SK-N-DZ (cell line): Measurements from ENCODE around the gene NT5DC3.
"Not testable (repeated sequence)": the region's sequence is repeated elsewhere in the genome, so short reads cannot be mapped to it uniquely, and the experiment has no call there.

Experiments
- DNase-seq: peaks from one replicate; pipeline ENCODE4 v3.0.0-alpha.2; 2015; ENCODE audit warnings: low spot score

The NT5DC3 gene

DNA sequence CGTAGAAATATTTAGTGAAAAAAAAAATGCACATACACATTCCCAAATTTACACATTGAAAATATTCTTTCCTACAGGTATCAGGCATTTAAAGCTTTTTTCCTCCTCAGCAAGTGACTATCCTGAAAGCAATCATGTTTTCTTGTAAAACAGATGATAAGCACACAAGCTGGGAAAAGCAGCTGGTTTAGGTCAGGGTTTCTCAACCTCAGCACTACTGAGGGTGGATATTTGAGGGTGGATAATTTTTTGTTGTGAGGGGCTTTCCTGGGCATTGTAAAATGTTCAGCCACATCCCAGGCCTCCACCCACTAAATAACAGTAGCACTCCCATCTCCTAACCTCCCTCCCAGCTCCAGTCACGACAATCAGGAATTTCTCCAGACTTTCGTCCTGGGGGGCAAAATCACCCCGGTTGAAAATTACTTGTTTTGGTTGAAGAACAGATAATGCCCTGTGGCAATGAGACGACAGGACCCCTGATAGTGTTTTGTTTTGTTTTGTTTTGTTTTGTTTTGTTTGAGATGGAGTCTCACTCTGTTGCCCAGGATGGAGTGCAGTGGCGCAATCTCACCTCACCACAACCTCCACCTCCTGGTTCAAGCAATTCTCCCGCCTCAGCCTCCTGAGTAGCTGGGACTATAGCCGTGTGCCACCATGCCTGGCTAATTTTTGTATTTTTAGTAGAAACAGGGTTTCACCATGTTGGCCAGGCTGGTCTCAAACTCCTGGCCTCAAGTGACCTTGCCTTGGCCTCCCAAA, 15.0 kb upstream of the NT5DC3 start:
- no peak for DNase-seq

DNA sequence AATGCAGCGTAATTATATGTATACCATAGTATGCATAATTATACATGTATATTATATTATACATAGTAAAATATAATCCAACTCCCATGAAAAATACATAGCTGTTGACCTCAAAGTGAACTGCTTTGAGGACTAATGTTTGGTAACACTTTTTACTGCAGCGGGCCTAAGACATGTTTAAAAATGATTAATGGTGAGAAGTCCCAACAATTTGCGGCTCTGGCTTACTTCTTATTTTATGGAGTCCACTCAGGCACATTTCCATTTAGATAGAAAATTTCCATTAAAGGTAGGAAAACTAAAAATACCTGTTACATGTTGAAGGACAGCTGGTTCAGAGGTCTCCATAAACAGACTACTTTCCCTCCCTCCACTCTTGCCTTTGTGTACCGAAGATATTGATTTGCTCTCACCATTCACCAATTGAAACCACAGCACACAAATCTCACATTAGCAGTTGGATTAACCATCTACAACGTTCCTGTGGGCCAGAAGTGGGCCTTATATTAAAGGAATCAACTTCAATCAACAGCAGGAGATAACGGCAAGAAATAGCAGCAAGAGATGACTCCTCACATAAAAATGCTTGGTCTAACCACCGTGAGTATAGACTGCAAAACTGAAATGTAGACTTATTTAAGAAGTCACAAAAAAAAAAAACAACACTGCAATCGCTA, 14.1 kb upstream of the NT5DC3 start:
- DNase-seq: no peak

DNA sequence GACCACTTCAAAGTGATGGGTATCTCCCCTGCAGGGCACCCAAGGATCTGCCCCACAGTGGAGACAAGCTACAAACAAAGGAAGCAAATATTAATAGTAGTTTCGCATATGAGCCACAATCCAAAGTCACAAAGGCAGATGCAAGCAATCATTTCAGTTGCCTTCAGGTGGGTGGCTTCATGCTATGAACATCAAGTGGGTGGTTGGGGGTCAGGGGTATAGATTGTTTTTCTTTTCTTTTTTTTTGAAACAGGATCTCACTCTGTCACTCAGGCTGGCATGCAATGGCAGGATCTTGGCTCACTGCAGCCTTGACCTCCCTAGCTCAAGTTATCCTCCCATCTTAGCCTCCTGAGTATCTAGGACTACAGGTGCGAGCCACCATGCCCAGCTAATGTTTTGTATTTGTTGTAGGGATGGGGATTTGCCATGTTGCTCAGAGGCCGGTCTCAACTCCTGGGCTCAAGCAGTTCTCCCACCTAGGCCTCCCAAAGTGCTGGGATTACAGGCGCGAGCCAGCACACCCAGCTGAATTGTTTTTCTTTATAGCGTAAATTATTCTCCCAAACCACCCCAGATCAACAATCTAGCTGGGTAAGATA, 13.4 kb upstream of the NT5DC3 start:
- DNase-seq: no peak

DNA sequence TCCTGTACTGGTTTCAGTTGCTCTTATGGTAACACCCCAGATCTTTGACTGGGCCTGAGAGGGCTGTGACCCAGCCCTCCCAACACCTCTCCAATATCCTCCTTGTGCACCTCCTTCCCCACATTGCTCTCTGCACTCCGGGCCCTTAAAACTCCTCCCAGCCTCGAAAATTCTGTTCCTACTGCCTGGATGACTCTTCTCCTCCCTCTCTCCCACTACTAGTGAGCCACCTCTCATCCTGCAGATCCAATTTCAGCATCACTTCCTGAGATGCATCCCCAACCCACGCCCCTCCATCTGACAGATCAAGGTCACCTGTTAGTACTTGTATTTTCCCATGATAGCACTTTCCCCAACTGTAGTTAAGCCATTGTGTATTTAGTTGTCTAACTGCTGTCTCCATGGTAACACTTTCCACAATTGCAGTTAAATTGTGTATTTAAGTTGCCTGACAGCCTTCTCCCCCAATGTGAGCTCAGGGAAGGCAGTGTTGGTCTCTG, 11.5 kb upstream of the NT5DC3 start:
- DNase-seq: no peak

DNA sequence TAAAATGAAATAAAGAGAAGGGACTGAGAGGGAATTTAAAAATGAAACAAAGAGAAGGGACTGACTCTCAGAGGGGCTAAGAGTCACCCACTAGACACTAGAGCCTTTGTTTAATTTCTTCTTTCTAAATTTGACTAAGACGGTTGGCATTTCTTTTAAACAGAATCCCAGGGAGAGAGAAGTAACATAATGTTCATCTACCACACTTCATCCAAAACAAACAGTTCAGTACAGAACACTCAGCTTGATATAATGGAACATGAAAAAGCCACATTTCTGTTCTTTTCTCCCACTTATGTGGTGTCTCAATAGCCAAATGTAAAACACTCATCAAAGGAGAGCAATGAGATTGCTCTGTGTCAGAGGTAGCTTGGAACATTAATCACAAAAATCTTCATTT, 10.1 kb upstream of the NT5DC3 start:
- DNase-seq: no peak

DNA sequence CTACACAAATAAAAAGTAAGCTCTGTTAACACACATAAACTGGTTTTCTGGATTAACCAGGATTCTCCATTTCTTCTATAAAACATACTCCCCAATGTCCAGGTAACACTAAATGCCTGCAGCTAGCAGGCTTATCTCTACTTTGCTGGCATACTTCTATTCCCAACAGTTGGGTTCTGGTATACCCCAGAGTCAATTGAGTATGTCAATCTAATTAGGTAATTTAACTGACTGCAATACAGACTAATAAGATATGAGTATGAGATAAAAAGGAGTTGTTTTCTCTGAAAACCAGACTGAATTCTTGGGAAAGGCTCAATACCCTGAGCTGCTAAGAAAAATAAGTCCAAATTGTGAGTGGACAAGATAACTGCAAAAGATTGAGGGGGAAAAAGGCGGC, 9.4 kb upstream of the NT5DC3 start:
- peak; percentile 76 for DNase-seq

DNA sequence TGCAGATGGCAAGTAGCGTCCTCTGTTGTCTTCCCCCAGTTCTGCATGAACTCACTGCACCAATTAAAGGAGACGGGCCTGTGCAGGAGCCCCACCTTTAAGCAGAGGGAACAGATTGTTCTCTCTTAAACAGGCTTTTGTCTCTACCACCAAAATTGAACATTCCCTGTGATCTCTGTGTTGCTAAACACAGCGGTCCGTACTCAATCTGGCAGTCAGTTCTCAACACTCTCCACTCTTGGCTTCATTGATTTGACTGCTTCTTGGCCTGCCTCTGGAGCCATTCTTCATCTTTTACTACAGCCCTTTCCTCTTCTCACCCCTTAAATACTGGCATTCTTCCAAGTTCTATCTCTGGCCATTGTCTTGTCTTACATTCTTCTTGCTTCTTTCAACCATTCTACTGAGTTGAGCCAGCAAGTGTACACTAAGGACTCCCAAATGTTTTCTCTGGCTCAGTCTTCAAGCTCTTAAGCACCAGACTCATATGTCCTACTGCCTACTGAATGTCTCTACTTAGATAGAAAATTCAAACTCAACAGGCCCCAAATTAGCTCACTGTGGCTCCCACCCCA, 8.0 kb upstream of the NT5DC3 start:
- DNase-seq: no peak

DNA sequence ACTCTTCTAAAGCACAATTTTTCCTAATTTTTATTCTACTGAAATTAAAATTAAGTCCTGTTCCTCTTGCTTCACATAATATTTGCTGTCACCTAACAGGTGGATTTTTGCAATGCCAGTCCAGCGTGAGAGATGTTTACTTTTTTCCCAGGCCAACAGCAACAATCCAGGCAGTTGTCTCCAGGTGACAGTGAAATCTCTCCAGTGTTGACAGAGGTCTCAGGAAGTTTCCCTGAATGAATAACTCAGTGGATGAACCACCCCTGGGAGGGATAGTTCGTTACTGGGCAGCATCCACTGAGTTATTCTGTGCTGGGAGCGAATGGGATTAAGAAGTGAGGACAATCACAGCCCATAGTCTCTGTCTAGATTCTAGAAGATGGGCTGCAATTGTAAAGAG, 7.1 kb upstream of the NT5DC3 start:
- no peak for DNase-seq

DNA sequence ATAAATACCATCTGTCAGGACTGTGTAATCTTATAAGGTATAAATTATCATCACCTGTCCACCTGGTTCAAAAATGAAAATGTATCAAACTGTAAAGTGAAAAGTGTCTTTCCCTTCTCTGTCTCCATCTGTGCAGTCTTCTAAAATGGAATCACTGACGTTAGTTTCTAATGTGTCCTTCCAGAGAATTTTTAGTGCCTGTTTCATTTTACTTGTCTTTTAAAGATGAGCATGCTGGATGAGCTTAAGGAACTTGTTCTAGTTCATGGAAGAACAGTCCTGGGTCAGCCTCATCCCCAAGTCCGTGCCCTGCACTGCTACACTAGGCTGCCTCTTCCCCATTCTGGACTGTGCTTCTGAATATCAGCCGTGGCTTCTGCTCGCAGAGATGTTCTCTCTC, 5.4 kb upstream of the NT5DC3 start:
- no peak for DNase-seq

DNA sequence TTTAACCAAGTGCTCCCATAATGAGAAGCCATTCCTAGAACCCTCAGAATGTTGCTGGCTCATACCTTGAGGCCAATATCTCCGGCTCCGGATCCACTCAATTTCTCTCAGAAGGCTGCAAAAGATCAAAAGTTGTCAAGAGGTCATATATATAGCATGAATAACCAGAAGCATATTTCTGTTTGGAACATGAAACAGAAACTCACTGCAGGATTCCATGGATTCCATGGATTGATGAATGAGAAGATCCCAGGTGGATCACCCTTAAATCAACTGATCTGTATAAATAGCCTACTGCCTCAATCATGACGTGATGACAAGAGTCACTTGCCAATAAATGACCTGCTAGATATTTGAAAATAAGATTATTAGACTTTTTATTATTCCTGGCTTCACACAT, 3.3 kb upstream of the NT5DC3 start:
- DNase-seq: no peak

DNA sequence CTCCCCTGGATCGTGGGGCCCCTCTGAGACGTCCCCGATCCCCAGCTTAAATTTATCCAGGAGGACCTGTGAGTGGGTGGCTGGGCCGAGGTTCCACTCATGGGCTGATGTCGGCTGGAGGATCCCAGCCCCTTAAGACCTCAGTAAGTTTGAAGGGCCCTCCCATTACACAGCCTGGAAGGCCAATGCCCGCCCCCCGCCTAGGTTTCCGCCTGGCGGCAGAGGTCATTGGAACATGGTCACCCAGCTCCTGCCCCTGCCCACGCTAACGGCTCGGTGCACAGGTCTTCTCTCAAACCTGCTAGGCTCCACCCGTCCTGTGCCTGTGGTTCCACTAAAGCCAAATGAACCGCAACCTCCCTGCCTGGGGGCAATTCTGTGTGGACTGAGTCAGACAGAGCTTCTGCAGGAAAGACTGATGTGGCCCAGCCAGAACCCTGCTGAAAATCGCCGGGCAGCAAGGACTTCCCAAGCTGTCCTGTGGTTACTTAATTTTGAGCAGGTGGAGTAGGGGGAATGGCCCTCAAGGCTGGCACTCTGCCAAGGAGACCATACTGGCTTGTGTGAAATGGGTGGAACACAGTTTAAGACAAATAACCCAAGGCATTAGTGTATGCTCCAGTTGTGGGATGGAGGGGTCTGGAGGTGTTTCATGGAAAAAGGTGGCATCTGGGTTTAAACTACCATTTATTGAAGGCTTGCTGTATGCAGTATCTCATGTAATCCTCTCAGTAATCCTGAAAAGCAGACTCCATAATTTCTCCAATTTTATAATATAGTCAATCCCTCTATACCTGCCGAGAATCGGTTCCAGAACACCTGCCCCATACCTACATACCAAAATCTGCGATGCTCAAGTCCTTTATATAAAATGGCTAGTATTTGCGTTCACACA, 903 bp upstream of the NT5DC3 start:
- DNase-seq: peak; percentile 60

DNA sequence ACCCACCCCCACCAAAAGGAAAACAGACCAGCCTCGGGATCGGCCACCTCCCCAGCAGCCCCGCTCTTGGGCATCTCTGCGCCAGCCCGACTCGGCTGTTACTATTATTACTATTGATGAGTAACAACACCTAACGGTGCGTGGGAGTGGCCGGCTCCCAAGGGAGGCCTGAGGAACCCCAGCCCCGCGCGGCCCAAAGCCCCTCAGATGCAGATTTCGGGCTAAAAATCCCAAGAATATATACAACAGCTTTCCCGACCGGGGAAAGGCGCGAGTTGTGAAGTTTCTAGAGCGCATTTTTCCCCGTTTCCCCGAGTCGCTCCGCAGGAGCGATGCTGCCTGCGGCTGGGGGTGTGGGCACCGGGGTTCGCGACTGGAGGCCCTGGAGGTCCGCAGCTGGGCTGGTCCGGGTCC, 565 bp downstream of the NT5DC3 start:
- DNase-seq: peak; percentile 15

DNA sequence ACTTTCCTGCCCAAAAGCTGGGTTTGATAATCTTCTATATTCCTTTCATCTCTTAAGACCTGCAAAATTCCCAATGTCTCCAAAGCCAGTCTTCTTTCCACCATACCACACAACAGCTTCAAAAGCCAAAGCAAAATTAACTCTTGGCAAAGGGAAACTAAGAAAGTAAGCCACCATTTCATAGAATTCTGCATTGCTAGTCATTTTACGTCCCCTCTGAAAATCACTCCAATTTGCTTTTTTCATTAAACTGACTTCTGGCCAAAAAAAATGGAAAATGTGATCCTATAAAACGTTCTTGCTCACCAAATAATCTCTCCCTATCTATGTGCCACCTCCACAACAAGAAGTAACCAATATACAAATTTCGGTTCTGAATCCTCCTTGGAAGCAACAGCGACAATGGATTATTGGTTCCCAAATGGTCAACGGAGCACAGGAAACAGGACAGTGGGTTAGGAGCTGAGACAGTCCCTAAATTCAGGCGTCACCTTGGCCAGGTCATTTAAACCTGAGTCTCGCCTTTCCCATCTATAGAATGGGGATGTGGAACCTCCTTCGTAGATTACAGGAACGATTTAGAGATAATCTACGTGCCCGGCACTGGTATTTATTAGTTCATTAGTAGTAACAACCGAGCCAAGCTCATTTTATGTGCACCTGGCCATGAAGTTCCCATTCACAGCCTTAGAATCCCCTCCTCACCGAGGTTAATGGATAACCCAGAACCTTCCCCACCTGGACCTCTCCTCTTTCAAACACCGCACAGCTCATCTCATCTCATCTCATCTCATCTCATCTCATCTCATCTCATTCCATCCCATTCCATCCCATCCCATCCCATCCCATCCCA, 1.2 kb downstream of the NT5DC3 start:
- no peak for DNase-seq

DNA sequence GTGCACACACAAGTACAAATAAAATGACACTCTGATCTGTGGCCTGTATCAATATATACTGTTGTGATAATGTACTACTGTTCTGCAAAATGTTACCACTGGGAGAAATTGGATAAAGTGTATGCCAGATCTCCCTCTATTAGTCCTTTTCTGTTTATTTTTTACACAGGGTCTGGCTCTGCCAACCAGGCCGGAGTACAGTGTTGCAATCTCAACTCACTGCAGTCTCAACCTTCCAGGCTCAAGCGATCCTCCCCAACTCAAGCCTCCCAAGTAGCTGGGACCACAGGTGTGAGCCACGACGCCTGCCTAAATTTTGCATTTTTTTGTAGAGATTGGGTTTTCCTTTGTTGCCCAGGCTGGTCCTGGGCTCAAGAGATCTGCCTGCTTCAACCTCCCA, 1.9 kb downstream of the NT5DC3 start:
- DNase-seq: no peak

DNA sequence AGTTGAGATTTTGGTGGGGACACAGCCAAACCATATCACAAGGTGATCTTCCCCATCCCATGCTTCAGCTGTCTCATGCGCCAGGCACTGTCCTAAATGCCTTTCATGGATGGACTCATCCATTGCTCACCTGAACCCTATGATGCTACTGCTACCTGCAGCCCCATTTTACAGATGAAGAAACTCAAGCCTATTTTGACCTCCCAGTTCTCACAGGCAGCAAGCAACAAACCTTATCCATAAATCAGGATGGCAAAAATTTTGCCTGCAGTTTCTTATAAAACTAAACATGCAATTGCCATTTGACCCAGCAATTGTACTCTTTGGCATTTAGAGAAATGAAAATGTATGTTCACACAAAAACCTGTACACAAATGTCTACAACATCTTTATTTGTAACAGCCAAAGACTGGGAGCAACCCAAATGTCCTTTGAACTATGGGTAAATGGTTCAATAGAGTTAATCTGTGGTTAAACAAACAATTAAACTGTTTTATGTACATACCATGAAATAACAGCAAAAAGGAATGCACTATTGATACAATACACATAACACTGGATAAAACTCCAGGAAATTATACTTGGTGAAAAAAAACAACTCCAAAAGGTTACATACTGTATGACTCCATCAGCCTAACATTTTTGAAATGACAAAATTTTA, 2.6 kb downstream of the NT5DC3 start:
- DNase-seq: no peak

DNA sequence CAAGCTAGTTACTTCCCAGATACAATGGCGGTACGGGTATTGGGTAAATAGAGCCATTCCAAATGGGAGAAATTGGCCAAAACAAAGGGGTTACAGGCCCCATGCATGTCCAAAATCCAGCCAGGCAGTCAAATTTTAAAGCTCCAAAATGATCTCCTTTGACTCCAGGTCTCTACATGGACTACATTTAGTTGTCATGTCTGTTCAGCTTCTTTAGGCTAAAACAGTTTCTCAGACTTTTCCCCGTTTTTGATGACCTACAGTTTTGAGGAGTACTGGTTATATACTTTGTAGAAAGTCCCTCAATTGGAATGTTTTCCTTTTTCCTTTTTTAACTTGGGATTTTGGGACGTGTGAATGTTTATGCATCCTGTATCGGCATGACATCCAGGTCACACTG, 4.7 kb downstream of the NT5DC3 start:
- DNase-seq: no peak

DNA sequence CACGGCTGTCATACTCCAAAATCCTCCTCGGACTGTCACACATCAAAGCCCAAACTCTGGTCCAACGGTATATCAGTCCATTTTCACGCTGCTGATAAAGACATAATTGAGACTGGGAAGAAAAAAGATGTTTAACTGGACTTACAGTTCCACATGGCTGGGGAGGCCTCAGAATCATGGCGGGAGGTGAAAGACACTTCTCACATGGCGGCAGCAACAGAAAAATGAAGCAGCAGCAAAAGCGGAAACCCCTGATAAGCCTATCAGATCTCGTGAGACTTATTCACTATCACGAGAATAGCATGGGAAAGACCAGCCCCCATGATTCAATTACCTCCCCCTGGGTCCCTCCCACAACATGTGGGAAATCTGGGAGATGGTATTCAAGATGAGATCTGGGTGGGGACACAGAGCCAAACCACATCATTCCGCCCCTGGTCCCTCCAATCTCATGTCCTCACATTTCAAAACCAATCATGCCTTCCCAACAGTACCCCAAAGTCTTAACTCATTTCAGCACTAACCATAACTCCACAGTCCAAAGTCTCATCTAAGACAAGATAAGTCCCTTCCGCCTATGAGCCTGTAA, 5.2 kb downstream of the NT5DC3 start:
- not testable (repeated sequence) for DNase-seq

DNA sequence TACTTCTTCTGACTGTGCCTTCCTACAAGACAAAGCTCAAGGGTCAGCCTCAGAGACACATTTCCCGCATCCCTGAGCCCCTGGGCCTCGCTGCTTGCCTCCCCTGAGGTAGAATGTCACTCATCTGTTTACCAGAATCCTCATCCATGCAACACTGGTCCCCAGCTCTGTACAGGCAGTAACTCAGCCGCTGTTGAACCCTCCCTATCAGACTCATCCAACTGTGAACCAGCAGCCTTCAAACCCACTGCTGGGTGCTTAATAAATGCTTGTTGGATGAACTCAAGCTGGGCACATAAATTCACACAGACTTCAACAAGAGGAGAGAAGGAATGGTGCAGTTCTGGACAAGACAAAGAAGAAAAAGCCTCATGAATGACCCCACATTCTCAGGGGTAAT, 6.1 kb downstream of the NT5DC3 start:
- no peak for DNase-seq

DNA sequence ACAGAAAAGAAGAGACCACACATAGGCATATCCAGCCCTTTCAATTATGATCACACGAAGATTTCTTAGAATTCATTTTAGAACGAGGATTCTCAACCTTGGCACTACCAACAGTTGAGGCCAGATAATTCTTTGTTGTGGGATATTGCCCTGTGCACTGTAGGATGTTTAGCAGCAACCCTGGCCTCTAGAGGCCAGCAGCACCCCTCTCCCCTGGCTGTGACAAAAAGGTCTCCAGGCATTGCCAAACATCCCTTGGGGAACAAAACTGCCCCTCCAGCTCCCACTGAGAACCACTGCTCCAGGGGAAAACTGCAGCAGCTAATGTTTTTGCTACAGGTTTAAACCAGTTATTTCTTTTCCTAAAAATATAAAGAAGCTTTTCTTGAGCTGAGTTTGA, 7.1 kb downstream of the NT5DC3 start:
- DNase-seq: no peak
